H9 (cell line): ENCODE data around the gene GRM3. TPM values are rescaled to one million over a fixed set of nuclear protein-coding genes. Genes with fewer than 3 reads are reported as not detected.

Source experiments
- DNase-seq: peaks from one replicate; pipeline ENCODE4 v3.0.0-alpha.2; 2017
- H2AFZ ChIP-seq: one replicate; pipeline ENCODE4 v1.6.1; 2013; ENCODE audit warnings: mild to moderate bottlenecking, low read length, control low read depth, moderate library complexity
- H2AK5ac ChIP-seq: 2 replicates; pipeline ENCODE4 v1.6.1; 2013; ENCODE audit warnings: low read length, control low read depth, mixed read lengths; ENCODE audit not compliant: insufficient read length
- H2BK120ac ChIP-seq: one replicate; pipeline ENCODE4 v1.6.1; 2013; ENCODE audit warnings: low read depth, mild to moderate bottlenecking, low read length, control low read depth, inconsistent platforms; ENCODE audit not compliant: poor library complexity, severe bottlenecking
- H2BK12ac ChIP-seq: 2 replicates; pipeline ENCODE4 v1.6.1; 2013; ENCODE audit warnings: low read length, control low read depth, mixed read lengths, low read depth; ENCODE audit not compliant: insufficient read length
- H2BK15ac ChIP-seq: 2 replicates; pipeline ENCODE4 v1.6.1; 2013; ENCODE audit warnings: low read depth, low read length, control low read depth
- H2BK20ac ChIP-seq: one replicate; pipeline ENCODE4 v1.6.1; 2013; ENCODE audit warnings: low read depth, mild to moderate bottlenecking, low read length, control low read depth, inconsistent platforms; ENCODE audit not compliant: poor library complexity, severe bottlenecking
- H2BK5ac ChIP-seq: 2 replicates; pipeline ENCODE4 v1.6.1; 2013; ENCODE audit warnings: low read length, control low read depth, mixed read lengths; ENCODE audit not compliant: insufficient read length
- H3K14ac ChIP-seq: 2 replicates; pipeline ENCODE4 v1.6.1; 2013; ENCODE audit warnings: low read length, control low read depth; ENCODE audit not compliant: insufficient read depth
- H3K18ac ChIP-seq: 2 replicates; pipeline ENCODE4 v1.6.1; 2013; ENCODE audit warnings: low read depth, mild to moderate bottlenecking, mixed read lengths, low read length, control low read depth; ENCODE audit not compliant: insufficient read length
- H3K23ac ChIP-seq: 2 replicates; pipeline ENCODE4 v1.6.1; 2013; ENCODE audit warnings: low read length, control low read depth, mixed read lengths, low read depth; ENCODE audit not compliant: insufficient read length
- H3K23me2 ChIP-seq: 2 replicates; pipeline ENCODE4 v1.6.1; 2013; ENCODE audit warnings: low read depth, mild to moderate bottlenecking, mixed read lengths, low read length, control low read depth; ENCODE audit not compliant: insufficient read length, poor library complexity, severe bottlenecking
- H3K27ac ChIP-seq: 2 replicates; pipeline ENCODE4 v1.5.1; 2013; ENCODE audit warnings: low read length, control low read depth, mixed read lengths, low read depth; ENCODE audit not compliant: insufficient read length
- H3K27me3 ChIP-seq: 2 replicates; pipeline ENCODE4 v1.6.1; 2013; ENCODE audit warnings: low read length, control low read depth, inconsistent platforms; ENCODE audit not compliant: insufficient read depth
- H3K4ac ChIP-seq: 2 replicates; pipeline ENCODE4 v1.6.1; 2013; ENCODE audit warnings: low read depth, mild to moderate bottlenecking, control low read depth, inconsistent platforms, low read length, moderate library complexity
- H3K4me1 ChIP-seq: 2 replicates; pipeline ENCODE4 v1.6.1; 2013; ENCODE audit warnings: low read length, control low read depth, inconsistent platforms; ENCODE audit not compliant: insufficient read depth
- H3K4me2 ChIP-seq: 2 replicates; pipeline ENCODE4 v1.6.1; 2013; ENCODE audit warnings: low read length, control low read depth, mixed read lengths; ENCODE audit not compliant: insufficient read length, insufficient read depth
- H3K56ac ChIP-seq: 2 replicates; pipeline ENCODE4 v1.6.1; 2013; ENCODE audit warnings: low read depth, mild to moderate bottlenecking, mixed read lengths, low read length, control low read depth; ENCODE audit not compliant: insufficient read length
- H3K79me1 ChIP-seq: 2 replicates; pipeline ENCODE4 v1.6.1; 2013; ENCODE audit warnings: low read depth, mild to moderate bottlenecking, moderate library complexity, low read length, control low read depth, inconsistent platforms; ENCODE audit not compliant: insufficient read depth, poor library complexity, severe bottlenecking
- H3K79me2 ChIP-seq: 2 replicates; pipeline ENCODE4 v1.6.1; 2013; ENCODE audit warnings: low read length, control low read depth, inconsistent platforms; ENCODE audit not compliant: insufficient read depth
- H3K9ac ChIP-seq: 2 replicates; pipeline ENCODE4 v1.6.1; 2013; ENCODE audit warnings: low read length, control low read depth, mixed read lengths; ENCODE audit not compliant: insufficient read length; ENCODE audit errors: extremely low read depth
- H3K9me3 ChIP-seq: one replicate; pipeline ENCODE4 v1.6.1; 2013; ENCODE audit warnings: low read depth, low read length, inconsistent platforms; ENCODE audit not compliant: control insufficient read depth
- H3T11ph ChIP-seq: one replicate; pipeline ENCODE4 v1.6.1; 2013; ENCODE audit warnings: mild to moderate bottlenecking, low read length, control low read depth, inconsistent platforms
- H4K20me1 ChIP-seq: one replicate; pipeline ENCODE4 v1.6.1; 2013; ENCODE audit not compliant: control insufficient read depth, insufficient read length, insufficient read depth
- H4K5ac ChIP-seq: 2 replicates; pipeline ENCODE4 v1.6.1; 2013; ENCODE audit warnings: low read depth, mild to moderate bottlenecking, mixed read lengths, low read length, control low read depth; ENCODE audit not compliant: insufficient read length
- H4K8ac ChIP-seq: replicated peaks from 2 replicates; pipeline ENCODE4 v1.6.1; 2013; ENCODE audit warnings: low read length, control low read depth, mixed read lengths, low read depth; ENCODE audit not compliant: insufficient read length
- H4K91ac ChIP-seq: 2 replicates; pipeline ENCODE4 v1.6.1; 2013; ENCODE audit warnings: low read depth, mild to moderate bottlenecking, moderate library complexity, mixed read lengths, low read length, control low read depth; ENCODE audit not compliant: insufficient read length
- H3K27ac Mint-ChIP-seq, 3 experiments: 2 replicates in 2 of 3; 3 replicates in 1 of 3; pipeline ENCODE4 v1.8.0; 2020 to 2021; ENCODE audit warnings: mixed read lengths in 3 of 3, mild to moderate bottlenecking in 1 of 3, moderate library complexity in 1 of 3
- H3K27me3 Mint-ChIP-seq: 2 replicates; pipeline ENCODE4 v1.8.0; 2021; ENCODE audit warnings: low read depth, mild to moderate bottlenecking, moderate library complexity, mixed read lengths
- H3K36me3 Mint-ChIP-seq, 3 experiments: 2 replicates in 2 of 3; 3 replicates in 1 of 3; pipeline ENCODE4 v1.8.0; 2020 to 2021; ENCODE audit warnings: low read depth in 3 of 3, mixed read lengths in 3 of 3; ENCODE audit not compliant: insufficient read depth in 1 of 3
- H3K4me1 Mint-ChIP-seq, 2 experiments: 2 replicates each; pipeline ENCODE4 v1.8.0; 2020; ENCODE audit warnings: mixed read lengths in 2 of 2
- H3K4me3 Mint-ChIP-seq, 2 experiments: 2 replicates in 1 of 2; 3 replicates in 1 of 2; pipeline ENCODE4 v1.8.0; 2020 to 2021; ENCODE audit warnings: mild to moderate bottlenecking in 2 of 2, mixed read lengths in 2 of 2, moderate library complexity in 1 of 2
- H3K9me3 Mint-ChIP-seq, 2 experiments: 2 replicates in 1 of 2; 3 replicates in 1 of 2; pipeline ENCODE4 v1.8.0; 2020; ENCODE audit warnings: mild to moderate bottlenecking in 2 of 2, mixed read lengths in 2 of 2, moderate library complexity in 1 of 2
- WGBS: extraction: QIAGEN DNeasy Blood & Tissue Kit; methylation state at CpG from one replicate; pipeline ENCODE4 v1.1.7; 2013; ENCODE audit warnings: missing lambda C conversion rate, low lambda C conversion rate, mixed read lengths; ENCODE audit not compliant: insufficient read length; ENCODE audit errors: extremely low coverage; 5-methylcytosine and 5-hydroxymethylcytosine counted together
- total RNA-seq: library from RNA; stranded (reverse); gene quantifications from 2 replicates; pipeline ENCODE4 v1.2.1, GENCODE V29; 2021
- TF ChIP-seq, protein P1 (sequence below): fragments of 200-600 bp; sonication (generic); conservative IDR thresholded peaks from 3 replicates; pipeline ENCODE4 v1.8.0; 2021; ENCODE audit warnings: antibody characterized with exemption, mild to moderate bottlenecking

Gene GRM3
- total RNA-seq, 1 experiment from 2014 or later: 0.15 TPM

- Histone ChIP-seq H3K4ac (no peak overlapping the region), H3K27ac (no peak overlapping the region), H3K23me2 (no peaks in the 10 kb centered on the region), H2BK20ac (no peak overlapping the region), H4K20me1 (no peaks in the 10 kb centered on the region), H3K9me3 (no peaks in the 10 kb centered on the region), H3K18ac (no peak overlapping the region), H4K8ac (no peak overlapping the region), H2AK5ac (no peak overlapping the region), H3K14ac (no peak overlapping the region), H3T11ph (no peak overlapping the region), H3K23ac (no peak overlapping the region), H3K9ac (no peak overlapping the region), H3K27me3 (no peaks in the 10 kb centered on the region), H3K4me2 (no peak overlapping the region), H3K4me1 (peaks cover 3% of the 10 kb centered on the region; the same call in 1 of the 2 replicates), H2BK5ac (no peak overlapping the region), H3K79me2 (no peaks in the 10 kb centered on the region), H3K79me1 (no peaks in the 10 kb centered on the region), H2AFZ (no peak overlapping the region), H4K5ac (no peak overlapping the region), H2BK12ac (no peak overlapping the region), H2BK120ac (no peak overlapping the region), H2BK15ac (no peak overlapping the region), H4K91ac (no peak overlapping the region), H3K56ac (no peak overlapping the region)
- TF ChIP-seq, protein P1, sequence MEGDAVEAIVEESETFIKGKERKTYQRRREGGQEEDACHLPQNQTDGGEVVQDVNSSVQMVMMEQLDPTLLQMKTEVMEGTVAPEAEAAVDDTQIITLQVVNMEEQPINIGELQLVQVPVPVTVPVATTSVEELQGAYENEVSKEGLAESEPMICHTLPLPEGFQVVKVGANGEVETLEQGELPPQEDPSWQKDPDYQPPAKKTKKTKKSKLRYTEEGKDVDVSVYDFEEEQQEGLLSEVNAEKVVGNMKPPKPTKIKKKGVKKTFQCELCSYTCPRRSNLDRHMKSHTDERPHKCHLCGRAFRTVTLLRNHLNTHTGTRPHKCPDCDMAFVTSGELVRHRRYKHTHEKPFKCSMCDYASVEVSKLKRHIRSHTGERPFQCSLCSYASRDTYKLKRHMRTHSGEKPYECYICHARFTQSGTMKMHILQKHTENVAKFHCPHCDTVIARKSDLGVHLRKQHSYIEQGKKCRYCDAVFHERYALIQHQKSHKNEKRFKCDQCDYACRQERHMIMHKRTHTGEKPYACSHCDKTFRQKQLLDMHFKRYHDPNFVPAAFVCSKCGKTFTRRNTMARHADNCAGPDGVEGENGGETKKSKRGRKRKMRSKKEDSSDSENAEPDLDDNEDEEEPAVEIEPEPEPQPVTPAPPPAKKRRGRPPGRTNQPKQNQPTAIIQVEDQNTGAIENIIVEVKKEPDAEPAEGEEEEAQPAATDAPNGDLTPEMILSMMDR: no peak
- Mint-ChIP-seq H3K4me1 (peaks cover 28 to 30% of the 10 kb centered on the region in 2 experiments), H3K36me3 (no peaks in the 10 kb centered on the region), H3K27ac (no peak overlapping the region), H3K27me3 (no peaks in the 10 kb centered on the region), H3K9me3 (no peaks in the 10 kb centered on the region), H3K4me3 (no peak overlapping the region)
- no peak for DNase-seq
- WGBS: no CpG with 5 or more reads among the region's 5 CpGs
These were observed 21.3 kb downstream of the GRM3 start for GRCh38 chr7:86664991-86665390.
